GM12864 (cell line): Measurements from ENCODE around the gene RHOBTB3.
A peak's percentile ranks its signal among the peaks of the same experiment; 100 is the strongest.

Source experiments
- DNase-seq: peaks from one replicate; pipeline ENCODE4 v3.0.0-alpha.2; 2011; ENCODE audit warnings: low read depth
- H3K4me3 ChIP-seq: 2 replicates; pipeline ENCODE4 v1.5.1; 2011; ENCODE audit warnings: mild to moderate bottlenecking, low read depth, low read length, control low read depth
- TF ChIP-seq, protein P1 (sequence below): IDR thresholded peaks from 2 replicates; pipeline ENCODE4 v1.5.1; 2011; ENCODE audit warnings: low read depth, mild to moderate bottlenecking, moderate library complexity, low read length, control low read depth, inconsistent platforms; ENCODE audit errors: missing control alignments

Gene RHOBTB3

DNA sequence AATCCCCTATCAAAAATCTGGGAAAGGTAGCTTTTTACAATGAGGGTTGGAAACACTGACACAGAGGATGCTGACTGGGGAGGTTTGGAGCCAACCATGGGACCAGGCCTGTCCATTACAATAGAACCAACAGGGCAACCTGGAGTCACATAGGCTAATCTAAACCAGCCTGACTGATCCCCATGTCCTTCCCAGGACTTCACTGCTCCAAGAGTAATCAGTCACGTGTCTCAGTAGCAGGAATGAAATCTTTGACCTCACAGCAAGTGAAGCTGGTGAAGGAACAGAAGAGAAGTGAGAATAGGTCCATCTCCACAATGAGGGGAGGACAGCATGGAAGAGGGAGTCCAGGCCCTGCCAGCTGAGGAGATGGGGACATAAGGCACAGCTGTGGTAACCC lies 107.4 kb downstream of the RHOBTB3 start:
- TF ChIP-seq, protein P1, sequence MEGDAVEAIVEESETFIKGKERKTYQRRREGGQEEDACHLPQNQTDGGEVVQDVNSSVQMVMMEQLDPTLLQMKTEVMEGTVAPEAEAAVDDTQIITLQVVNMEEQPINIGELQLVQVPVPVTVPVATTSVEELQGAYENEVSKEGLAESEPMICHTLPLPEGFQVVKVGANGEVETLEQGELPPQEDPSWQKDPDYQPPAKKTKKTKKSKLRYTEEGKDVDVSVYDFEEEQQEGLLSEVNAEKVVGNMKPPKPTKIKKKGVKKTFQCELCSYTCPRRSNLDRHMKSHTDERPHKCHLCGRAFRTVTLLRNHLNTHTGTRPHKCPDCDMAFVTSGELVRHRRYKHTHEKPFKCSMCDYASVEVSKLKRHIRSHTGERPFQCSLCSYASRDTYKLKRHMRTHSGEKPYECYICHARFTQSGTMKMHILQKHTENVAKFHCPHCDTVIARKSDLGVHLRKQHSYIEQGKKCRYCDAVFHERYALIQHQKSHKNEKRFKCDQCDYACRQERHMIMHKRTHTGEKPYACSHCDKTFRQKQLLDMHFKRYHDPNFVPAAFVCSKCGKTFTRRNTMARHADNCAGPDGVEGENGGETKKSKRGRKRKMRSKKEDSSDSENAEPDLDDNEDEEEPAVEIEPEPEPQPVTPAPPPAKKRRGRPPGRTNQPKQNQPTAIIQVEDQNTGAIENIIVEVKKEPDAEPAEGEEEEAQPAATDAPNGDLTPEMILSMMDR, result no peak
- H3K4me3 ChIP-seq, result no peak overlapping the region
- DNase-seq, result no peak

GRCh38 chr5:95839658-95840057 lies 108.5 kb downstream of the RHOBTB3 start:
- TF ChIP-seq, protein P1, result no peak
- no peak for DNase-seq
- no peak overlapping the region for H3K4me3 ChIP-seq

- DNase-seq, result no peak
- no peak overlapping the region for H3K4me3 ChIP-seq
- TF ChIP-seq, protein P1, result no peak
Measured at GRCh38 chr5:95840956-95841705, 110.0 kb downstream of the RHOBTB3 start.

DNA sequence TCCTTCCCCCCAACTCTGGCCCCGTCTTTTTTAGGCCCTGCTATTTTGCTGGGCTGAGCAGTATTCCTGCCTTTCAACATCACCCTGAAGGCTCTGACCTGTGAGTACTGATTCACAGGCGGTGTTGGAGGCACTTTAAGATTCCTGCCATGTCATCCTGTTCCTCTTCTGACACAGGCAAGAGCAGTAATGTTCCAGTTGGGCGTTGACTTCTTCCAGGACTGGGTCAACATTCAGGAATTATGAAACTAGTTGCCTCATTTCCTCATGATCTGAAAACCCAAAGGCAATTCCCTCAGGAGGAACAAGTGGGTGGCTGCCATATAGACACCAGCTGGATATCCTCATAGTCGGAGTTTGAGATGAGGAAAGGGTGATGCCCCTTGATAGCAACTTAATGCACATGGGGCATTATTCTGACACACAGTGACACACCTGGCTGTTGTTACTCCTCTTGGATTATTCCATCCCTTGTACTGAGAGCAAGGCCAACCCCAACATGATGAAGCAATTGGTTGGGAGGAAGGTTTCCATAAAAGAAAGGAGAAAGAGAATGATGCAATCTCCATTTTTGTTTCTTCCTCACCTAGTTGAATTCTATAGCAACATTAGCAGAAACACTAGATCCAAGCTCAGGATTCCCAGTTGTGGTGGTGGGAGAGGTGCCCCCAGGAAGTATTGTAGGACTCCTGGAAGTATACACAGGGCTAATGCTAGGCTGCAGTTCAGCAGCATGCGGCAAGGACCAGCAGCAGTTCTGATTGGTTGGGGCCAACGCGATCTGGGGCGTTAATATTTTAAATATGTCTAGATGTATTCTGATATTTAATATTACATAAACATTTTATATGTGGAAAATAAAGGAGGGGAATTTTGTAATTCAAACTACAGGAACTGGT lies 111.0 kb downstream of the RHOBTB3 start:
- DNase-seq, result no peak
- TF ChIP-seq, protein P1, result no peak
- no peak overlapping the region for H3K4me3 ChIP-seq

GRCh38 chr5:95842854-95843544 lies 111.9 kb downstream of the RHOBTB3 start:
- TF ChIP-seq, protein P1, result peak; percentile 53
- DNase-seq, result no peak
- no peak overlapping the region for H3K4me3 ChIP-seq

- DNase-seq, result no peak
Measured at GRCh38 chr5:95843733-95844223, 112.6 kb downstream of the RHOBTB3 start.

More at GRCh38 chr5:95843733-95844223, 112.6 kb downstream of the RHOBTB3 start:
- TF ChIP-seq, protein P1, result no peak
- no peak overlapping the region for H3K4me3 ChIP-seq
